ENCODE data around the gene ZBTB3.
"Not testable (repeated sequence)": the region's sequence is repeated elsewhere in the genome, so short reads cannot be mapped to it uniquely, and the experiment has no call there.

Gene ZBTB3

DNA sequence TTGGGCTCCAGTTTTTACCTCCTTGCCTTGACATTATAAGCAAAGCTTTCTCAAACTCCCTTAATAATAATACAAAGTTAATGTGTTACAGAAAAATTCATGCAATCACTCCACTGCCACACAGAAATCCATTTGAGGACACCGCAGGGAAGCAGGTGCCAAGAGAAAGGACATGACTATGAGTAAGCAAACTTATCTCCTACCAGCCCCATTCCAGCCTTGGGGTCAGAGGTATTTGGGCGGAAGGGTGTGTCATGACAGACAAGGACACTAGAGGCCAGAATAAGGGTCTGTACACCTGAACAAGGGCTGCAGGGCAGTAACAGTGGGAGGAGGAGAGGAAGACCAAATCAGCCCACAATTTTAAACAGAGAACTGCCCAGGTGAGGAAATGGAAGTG, 40.6 kb downstream of the ZBTB3 start:
- no peak for DNase-seq

DNA sequence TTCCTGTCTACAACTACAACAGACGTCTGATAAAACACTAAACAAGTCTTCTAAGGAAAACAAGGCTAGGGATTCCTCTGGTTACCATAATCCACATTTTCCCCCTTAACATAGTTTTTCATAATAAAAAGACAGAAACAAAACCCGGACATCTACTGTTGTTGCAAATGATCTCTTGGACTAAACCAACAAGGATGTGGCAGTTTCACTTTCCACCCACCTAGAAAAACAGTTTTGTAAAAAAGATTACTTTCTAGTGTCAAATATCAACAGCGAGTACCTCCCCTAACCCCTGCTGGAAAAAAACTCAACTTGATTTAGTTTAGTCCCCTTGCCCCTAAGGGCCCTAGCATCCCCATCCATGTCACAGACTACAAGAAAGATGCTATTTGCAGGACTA, 41.1 kb downstream of the ZBTB3 start:
- no peak for DNase-seq

DNA sequence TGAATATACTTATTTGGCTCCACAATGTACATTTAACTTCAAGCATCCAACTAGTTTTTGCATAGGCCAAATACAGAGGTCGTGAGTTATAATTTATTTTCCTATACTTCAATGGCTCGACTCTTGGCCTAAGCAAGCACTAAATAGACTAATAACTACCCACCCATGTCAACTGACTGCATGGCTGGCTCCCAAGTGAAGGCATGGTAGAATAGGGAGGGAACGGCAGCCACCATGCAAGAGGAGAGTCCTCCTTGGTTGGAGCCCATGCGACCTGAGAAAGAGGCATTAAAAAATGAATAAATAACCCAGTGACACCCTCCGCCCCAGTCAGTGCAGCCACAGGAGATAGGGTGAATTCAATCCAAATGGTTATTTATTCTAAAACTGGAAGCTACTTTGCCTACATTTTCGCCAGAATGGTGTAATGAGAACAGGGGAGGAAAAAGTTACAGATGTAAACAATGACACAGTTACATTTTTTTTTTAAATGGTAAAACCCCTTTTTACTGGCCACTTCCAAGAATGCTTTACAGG, 41.6 kb downstream of the ZBTB3 start:
- no peak for DNase-seq

DNA sequence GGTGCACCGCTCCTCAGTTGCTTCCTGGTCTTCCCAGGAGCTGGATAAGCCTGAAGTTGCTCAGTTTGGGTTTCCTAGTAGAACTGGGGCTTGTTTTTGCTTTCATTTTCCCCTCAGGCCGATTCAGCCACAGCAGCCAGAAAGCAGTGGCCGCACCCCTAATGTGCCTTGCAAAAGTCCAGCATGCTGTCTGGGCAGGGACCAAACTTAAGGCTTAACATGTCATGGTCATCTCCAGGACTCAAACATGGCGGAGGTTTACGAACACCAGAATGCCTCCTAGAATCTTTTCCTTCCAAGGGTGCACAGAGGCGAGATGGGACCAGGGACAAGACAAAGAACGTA, 44.0 kb downstream of the ZBTB3 start:
- DNase-seq = no peak

DNA sequence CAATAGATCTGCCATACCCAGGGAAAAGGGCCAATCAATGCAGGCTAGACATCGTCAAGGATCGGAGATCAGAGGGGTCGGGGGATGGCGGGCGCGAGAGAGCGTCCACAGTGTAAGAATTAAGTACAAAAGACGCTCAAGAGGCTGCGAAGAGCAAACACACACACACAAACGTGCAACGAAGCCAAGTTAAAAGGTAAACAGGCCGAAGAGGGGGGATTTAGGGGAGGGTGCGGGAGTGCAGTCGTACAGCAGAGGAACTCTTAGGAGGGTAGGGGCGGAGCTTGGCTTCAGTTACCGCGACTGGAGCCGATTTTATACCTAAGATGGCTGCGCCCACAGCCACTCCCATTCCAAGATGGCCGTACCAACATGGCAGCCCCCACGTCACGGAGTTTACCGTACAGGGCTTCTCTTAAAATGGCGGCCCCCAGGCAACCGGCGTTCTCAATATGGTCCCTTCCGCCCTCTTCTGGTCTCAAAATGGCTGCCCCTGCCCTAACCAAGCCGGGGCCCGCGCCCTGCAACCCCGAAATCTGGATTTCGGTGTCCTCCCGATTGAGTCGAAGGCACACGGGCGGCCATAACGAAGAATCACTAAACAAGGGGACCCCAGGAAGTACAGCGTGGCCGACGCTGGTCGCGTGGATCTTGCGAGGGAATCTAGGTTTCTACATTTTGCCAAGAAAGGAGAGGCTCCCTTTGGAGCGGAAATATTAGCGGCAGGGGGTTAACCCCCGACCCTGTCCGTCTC, 44.5 kb downstream of the ZBTB3 start:
- DNase-seq = peak; percentile 98

DNA sequence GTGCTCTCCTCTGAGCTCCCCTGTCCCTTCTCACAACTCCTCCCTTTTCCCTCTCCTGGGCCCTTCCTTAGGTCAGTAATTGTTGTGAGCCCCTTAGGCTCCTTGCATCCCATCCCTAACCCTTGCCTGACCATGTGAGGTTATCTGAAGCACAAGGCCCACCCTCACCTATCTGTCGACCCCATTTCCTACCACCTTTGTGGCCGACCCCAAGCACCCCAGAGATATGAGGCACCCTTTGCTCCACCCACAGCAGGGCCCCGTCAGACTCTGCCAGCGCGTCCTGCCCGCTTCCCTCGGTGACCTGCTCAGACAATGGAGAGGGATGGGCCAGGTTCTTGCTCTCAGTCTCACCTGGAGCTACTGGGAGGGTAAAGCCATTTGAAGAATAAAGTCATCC, 45.2 kb downstream of the ZBTB3 start:
- peak; percentile 35 for DNase-seq

DNA sequence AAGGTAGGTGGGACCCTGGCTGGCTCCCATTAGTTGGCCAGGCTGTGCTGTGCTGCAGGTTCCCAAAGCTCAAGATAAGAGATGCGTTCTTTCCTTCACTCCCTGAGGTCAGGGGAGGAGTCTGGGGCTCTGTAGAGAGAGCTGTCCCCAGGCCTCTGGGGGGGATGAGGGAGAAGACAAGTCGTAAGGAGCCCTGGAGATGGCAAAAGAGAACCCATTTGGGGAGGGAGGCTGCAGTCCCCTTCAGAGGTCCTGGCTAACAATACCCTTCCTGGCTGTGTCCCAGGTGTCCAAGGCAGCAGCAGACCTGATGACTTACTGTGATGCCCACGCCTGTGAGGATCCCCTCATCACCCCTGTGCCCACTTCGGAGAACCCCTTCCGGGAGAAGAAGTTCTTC, 45.6 kb downstream of the ZBTB3 start:
- no peak for DNase-seq

DNA sequence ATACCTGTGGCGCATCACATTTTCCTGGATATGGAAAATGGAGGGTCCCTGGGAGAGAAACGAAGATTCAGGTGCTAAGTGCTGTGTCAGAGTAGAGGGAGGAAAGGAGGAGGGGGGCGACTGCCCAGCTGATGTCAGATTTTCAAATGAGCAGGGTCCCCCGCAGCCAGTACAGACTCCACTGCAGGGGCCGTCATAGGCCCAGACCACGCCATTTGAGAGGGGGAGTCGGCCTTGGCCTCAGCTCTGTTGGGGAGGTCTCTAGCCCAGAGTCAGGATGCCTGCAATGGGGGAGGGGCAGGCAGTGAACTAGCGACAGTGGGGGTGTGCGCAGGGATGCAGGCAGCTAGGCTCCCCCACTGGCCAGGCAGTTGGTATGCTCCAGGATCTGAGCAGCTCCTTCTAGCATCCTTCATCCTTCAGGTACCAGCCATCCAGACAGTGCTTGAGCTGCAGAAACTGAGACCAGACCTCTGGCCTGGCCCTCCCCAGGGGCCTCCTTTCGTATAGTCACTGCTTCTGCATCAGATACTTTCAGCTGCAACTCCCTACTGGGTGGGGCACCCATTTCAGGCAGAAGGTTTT, 46.6 kb downstream of the ZBTB3 start, which contains the start of the genes BSCL2 and GNG3:
BSCL2 (minus strand) TSS at position 148 of the 585 bp plus-strand sequence. CDS start 229 bp downstream, outside the sequence.
GNG3 (plus strand) TSS at position 400 of the 585 bp plus-strand sequence. CDS start 620 bp downstream, outside the sequence.
- no peak for DNase-seq

DNA sequence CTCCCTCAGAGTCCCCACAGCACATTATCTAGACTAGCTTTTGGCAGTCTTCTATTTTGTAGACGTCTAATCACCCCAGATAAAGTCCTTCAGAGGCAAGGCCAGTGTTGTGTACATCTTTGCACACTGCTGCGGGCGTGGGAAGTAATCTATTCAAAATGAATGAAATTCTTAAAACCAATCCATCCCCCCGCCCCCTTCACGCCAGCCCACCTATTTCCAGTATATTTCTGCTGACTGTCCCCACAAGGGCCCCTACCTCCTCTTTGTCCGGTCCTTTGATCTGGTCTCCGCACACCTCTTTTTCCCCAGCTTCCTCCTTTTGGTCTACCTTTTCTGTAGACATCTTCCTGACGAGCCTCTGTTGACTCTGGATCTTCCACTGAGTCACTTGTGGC, 47.1 kb downstream of the ZBTB3 start:
- DNase-seq = no peak

DNA sequence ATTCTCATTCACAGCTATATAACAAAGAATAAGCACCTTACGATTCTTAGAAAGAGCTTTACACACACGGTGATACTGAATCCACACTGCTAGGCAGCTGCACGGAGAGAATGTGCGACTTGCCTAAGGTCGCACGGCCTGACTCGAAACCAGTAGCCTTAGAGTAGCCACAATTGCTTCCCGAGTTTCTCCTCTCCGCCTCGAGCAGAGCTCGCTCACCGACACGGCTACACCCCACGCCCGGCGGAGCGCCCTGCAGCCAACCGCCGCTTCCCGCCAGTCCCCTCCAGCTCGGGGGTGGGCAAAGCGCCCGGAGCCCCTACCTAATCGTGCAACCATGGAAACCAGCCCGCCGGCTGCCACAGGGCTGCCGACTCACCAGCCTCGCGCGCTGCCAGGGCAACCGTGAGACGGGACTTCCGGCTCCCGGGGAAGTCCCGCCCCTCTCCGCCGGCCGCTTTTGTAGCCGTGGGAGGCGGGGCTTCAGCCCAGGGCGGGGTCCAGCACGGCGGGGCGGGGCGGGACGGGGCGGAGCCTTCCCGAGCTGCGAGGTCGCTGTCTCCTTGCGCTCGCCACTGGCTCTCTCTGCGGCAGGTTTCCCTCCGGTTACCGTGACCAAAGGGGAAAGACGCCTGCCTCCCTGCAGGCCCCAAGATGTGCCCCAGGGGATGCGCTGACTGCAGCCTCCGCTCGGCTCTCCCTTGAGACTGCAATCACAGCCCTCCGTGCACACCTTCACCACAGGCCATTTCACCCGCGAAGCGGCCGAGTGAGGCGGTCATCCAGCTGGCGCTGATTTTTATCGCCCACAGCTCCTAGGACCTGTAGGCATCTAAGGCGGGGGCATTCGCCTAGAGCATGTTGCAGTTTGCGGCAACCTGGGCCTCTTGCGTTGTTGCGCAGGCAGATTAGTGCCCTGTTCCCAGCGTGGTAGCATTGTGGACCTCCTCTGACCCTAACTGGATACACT, 47.8 kb downstream of the ZBTB3 start:
- peak; percentile 93 for DNase-seq

DNA sequence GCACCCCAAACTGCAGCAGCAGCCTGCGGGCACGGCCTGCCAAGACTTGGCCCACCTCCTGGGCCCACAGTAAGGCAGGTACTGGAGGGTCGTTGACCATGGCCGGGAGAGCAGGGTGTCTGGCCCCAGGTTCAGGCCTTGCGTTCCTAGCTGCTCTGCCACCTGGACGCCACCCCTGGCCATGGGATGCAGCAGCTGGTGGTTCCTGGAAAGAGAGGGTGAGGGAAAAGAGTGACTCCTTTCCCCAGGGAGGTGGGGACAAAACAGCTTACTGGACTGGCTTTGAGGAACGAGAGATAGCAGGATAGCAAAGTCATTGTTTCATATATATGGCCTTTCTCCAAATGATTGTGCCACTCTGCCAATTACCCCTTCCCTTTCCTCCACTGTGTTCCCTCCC, 48.5 kb downstream of the ZBTB3 start:
- no peak for DNase-seq

DNA sequence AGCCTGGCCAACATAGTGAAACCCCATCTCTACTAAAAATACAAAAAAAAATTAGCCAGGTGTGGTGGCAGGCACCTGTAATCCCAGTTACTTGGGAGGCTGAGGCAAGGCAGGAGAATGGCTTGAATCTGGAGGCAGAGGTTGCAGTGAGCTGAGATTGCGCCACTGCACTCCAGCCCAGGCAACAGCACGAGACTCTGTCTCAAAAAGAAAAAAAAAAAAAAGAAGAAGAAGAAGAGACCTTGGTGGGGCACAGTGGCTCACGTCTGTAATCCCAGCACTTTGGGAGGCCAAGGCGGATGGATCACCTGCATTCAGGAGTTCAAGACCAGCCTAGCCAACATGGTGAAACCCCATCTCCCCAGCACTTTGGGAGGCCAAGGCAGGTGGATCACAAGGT, 50.0 kb downstream of the ZBTB3 start:
- DNase-seq = not testable (repeated sequence)

DNA sequence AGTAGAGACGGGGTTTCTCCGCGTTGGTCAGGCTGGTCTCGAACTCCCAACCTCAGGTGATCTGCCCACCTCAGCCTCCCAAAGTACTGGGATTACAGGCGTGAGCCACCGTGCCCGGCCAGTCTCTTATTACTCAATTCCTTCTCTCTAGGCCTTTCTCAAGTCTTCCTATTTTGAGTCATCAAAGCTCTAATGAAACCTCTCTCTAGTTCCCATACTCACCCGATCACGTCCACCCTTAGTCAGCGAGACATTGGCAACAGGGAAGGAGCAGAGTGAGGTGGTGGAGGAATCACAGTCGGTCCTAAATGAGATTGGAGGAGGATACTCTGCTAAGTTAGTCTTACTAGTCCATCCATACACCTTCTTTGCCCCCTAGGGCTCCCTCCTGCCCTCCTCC, 51.7 kb downstream of the ZBTB3 start:
- DNase-seq = peak; percentile 22
